ENCODE measurements around the gene NOD2.

Gene NOD2

DNA sequence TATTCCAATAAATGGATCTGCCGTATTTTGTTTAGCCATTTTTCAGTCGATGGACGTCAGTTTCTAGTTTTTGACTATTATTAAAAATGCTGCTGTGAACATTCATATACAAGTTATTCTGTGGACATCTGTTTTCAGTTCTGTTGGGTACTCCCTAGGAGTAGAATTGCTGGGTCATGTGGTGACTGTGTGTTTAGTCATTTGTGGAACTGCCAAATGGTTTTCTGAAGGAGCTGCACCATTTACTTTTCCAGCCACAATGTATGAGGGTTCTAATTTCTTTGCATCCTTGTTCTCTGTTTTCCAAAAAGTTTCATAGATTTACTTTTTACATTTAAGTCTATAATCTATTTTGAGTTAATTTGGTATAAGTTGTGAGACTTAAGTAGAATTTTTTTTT is 78.0 kb downstream of the NOD2 start:
- in situ Hi-C loops (cut with MboI; ENCODE audit: low sequenced_read_pairs) = no loop called here

DNA sequence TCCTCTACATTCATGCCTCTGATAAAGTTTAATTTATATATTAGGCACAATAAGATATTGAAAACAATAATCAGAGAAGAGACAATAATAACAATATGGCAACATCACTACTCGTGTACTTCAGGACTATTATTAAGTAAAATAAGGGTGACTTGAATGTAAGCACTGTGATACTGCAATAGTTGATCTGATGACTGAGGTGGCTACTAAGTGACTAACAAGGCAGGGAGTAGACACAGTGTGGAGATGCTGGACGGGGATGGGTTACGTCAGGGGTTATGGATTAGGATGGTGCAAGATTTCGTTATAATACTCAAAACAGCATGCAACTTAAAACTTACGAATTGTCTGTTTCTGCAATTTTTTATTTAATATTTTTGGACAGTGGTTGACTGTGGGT is 81.0 kb downstream of the NOD2 start:
- in situ Hi-C loops (cut with MboI; ENCODE audit: low sequenced_read_pairs) = no loop called here

GRCh38 chr16:50774960-50775359 is 81.6 kb downstream of the NOD2 start:
- in situ Hi-C loops (cut with MboI; ENCODE audit: low sequenced_read_pairs) = no loop called here

- in situ Hi-C loops (cut with MboI; ENCODE audit: low sequenced_read_pairs) = no loop called here
Measured at GRCh38 chr16:50776037-50776436, 82.6 kb downstream of the NOD2 start.

DNA sequence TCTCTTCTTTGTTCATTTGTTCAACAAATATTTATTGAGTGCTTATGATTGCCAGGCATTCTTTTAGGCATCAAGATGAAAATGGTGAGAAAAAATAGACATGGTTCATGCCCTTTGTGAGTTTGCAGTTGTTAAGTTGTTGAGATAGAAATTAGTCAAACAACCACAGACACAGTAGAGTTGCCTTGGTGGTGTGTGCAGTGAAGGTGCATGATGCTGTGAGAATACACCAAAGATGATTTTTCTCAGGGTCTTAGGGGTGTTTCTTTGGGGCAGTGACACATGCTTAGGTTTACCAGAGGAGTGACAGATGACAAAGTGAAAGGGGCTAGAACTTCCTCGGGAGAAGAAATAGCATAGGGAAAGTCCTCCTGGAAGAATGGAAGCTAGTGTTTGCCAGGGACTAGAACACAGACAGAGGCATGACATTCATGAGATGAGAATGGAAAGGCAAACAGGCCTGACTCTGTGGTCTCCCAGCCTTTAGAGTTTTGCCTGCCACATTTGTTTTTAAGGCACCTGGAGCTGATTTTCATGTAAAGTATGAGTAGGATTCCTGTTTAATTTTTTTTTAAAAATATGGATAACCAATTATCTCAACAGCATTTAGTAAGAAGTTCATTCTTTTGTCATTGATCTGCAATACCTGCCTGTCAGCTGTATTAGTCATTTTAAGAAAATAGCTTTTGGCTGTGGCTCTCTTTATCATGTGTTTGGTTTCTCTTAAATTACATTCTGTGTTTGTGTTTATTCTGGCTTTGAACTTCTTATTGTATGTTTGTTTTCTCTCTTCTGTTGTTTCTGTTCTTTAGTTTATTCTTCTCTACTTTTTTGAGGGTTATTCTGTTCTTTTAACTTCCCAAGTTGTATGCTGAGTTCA is 85.1 kb downstream of the NOD2 start:
- in situ Hi-C loops (cut with MboI; ENCODE audit: low sequenced_read_pairs) = no loop called here

- in situ Hi-C loops (cut with MboI; ENCODE audit: low sequenced_read_pairs) = no loop called here
Measured at GRCh38 chr16:50781043-50781442, 87.6 kb downstream of the NOD2 start.

DNA sequence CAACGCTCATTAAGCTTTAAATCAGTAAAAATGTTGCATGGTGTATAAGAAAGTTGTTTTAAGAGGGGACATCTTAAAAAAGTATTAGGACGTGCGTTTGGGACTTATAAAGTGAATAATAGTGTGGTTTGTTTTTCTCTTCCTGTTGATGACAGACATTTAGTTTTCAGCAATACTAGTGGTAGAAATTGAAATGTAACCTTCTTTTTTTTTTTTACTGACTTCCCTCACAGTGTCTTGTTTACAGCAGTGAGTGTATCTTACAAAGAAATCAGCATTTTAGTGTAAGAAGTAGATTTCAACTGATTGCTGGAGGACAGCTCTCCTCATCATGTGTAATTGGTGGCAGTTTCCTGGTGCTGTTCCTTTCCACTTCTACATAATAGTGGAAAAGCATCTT is 88.1 kb downstream of the NOD2 start:
- in situ Hi-C loops (cut with MboI; ENCODE audit: low sequenced_read_pairs) = no loop called here

All from HL-60/S4 treated with retinoic acid at 250 ng/mL for 4 days and 3 days (cell line).